H9 (cell line): Measurements from ENCODE around the gene PLCB1. TPM values are rescaled to one million over a fixed set of nuclear protein-coding genes. Genes with fewer than 3 reads are reported as not detected.

Experiments
- DNase-seq: peaks from one replicate; pipeline ENCODE4 v3.0.0-alpha.2; 2017
- H2AFZ ChIP-seq: one replicate; pipeline ENCODE4 v1.6.1; 2013; ENCODE audit warnings: mild to moderate bottlenecking, low read length, control low read depth, moderate library complexity
- H2AK5ac ChIP-seq: 2 replicates; pipeline ENCODE4 v1.6.1; 2013; ENCODE audit warnings: low read length, control low read depth, mixed read lengths; ENCODE audit not compliant: insufficient read length
- H2BK120ac ChIP-seq: one replicate; pipeline ENCODE4 v1.6.1; 2013; ENCODE audit warnings: low read depth, mild to moderate bottlenecking, low read length, control low read depth, inconsistent platforms; ENCODE audit not compliant: poor library complexity, severe bottlenecking
- H2BK12ac ChIP-seq: 2 replicates; pipeline ENCODE4 v1.6.1; 2013; ENCODE audit warnings: low read length, control low read depth, mixed read lengths, low read depth; ENCODE audit not compliant: insufficient read length
- H2BK15ac ChIP-seq: 2 replicates; pipeline ENCODE4 v1.6.1; 2013; ENCODE audit warnings: low read depth, low read length, control low read depth
- H2BK20ac ChIP-seq: one replicate; pipeline ENCODE4 v1.6.1; 2013; ENCODE audit warnings: low read depth, mild to moderate bottlenecking, low read length, control low read depth, inconsistent platforms; ENCODE audit not compliant: poor library complexity, severe bottlenecking
- H2BK5ac ChIP-seq: 2 replicates; pipeline ENCODE4 v1.6.1; 2013; ENCODE audit warnings: low read length, control low read depth, mixed read lengths; ENCODE audit not compliant: insufficient read length
- H3K14ac ChIP-seq: 2 replicates; pipeline ENCODE4 v1.6.1; 2013; ENCODE audit warnings: low read length, control low read depth; ENCODE audit not compliant: insufficient read depth
- H3K18ac ChIP-seq: 2 replicates; pipeline ENCODE4 v1.6.1; 2013; ENCODE audit warnings: low read depth, mild to moderate bottlenecking, mixed read lengths, low read length, control low read depth; ENCODE audit not compliant: insufficient read length
- H3K23ac ChIP-seq: 2 replicates; pipeline ENCODE4 v1.6.1; 2013; ENCODE audit warnings: low read length, control low read depth, mixed read lengths, low read depth; ENCODE audit not compliant: insufficient read length
- H3K23me2 ChIP-seq: 2 replicates; pipeline ENCODE4 v1.6.1; 2013; ENCODE audit warnings: low read depth, mild to moderate bottlenecking, mixed read lengths, low read length, control low read depth; ENCODE audit not compliant: insufficient read length, poor library complexity, severe bottlenecking
- H3K27ac ChIP-seq: 2 replicates; pipeline ENCODE4 v1.5.1; 2013; ENCODE audit warnings: low read length, control low read depth, mixed read lengths, low read depth; ENCODE audit not compliant: insufficient read length
- H3K27me3 ChIP-seq: 2 replicates; pipeline ENCODE4 v1.6.1; 2013; ENCODE audit warnings: low read length, control low read depth, inconsistent platforms; ENCODE audit not compliant: insufficient read depth
- H3K4ac ChIP-seq: 2 replicates; pipeline ENCODE4 v1.6.1; 2013; ENCODE audit warnings: low read depth, mild to moderate bottlenecking, control low read depth, inconsistent platforms, low read length, moderate library complexity
- H3K4me1 ChIP-seq: 2 replicates; pipeline ENCODE4 v1.6.1; 2013; ENCODE audit warnings: low read length, control low read depth, inconsistent platforms; ENCODE audit not compliant: insufficient read depth
- H3K4me2 ChIP-seq: 2 replicates; pipeline ENCODE4 v1.6.1; 2013; ENCODE audit warnings: low read length, control low read depth, mixed read lengths; ENCODE audit not compliant: insufficient read length, insufficient read depth
- H3K56ac ChIP-seq: 2 replicates; pipeline ENCODE4 v1.6.1; 2013; ENCODE audit warnings: low read depth, mild to moderate bottlenecking, mixed read lengths, low read length, control low read depth; ENCODE audit not compliant: insufficient read length
- H3K79me1 ChIP-seq: 2 replicates; pipeline ENCODE4 v1.6.1; 2013; ENCODE audit warnings: low read depth, mild to moderate bottlenecking, moderate library complexity, low read length, control low read depth, inconsistent platforms; ENCODE audit not compliant: insufficient read depth, poor library complexity, severe bottlenecking
- H3K79me2 ChIP-seq: 2 replicates; pipeline ENCODE4 v1.6.1; 2013; ENCODE audit warnings: low read length, control low read depth, inconsistent platforms; ENCODE audit not compliant: insufficient read depth
- H3K9ac ChIP-seq: 2 replicates; pipeline ENCODE4 v1.6.1; 2013; ENCODE audit warnings: low read length, control low read depth, mixed read lengths; ENCODE audit not compliant: insufficient read length; ENCODE audit errors: extremely low read depth
- H3K9me3 ChIP-seq: one replicate; pipeline ENCODE4 v1.6.1; 2013; ENCODE audit warnings: low read depth, low read length, inconsistent platforms; ENCODE audit not compliant: control insufficient read depth
- H3T11ph ChIP-seq: one replicate; pipeline ENCODE4 v1.6.1; 2013; ENCODE audit warnings: mild to moderate bottlenecking, low read length, control low read depth, inconsistent platforms
- H4K20me1 ChIP-seq: one replicate; pipeline ENCODE4 v1.6.1; 2013; ENCODE audit not compliant: control insufficient read depth, insufficient read length, insufficient read depth
- H4K5ac ChIP-seq: 2 replicates; pipeline ENCODE4 v1.6.1; 2013; ENCODE audit warnings: low read depth, mild to moderate bottlenecking, mixed read lengths, low read length, control low read depth; ENCODE audit not compliant: insufficient read length
- H4K8ac ChIP-seq: replicated peaks from 2 replicates; pipeline ENCODE4 v1.6.1; 2013; ENCODE audit warnings: low read length, control low read depth, mixed read lengths, low read depth; ENCODE audit not compliant: insufficient read length
- H4K91ac ChIP-seq: 2 replicates; pipeline ENCODE4 v1.6.1; 2013; ENCODE audit warnings: low read depth, mild to moderate bottlenecking, moderate library complexity, mixed read lengths, low read length, control low read depth; ENCODE audit not compliant: insufficient read length
- H3K27ac Mint-ChIP-seq, 3 experiments: 2 replicates in 2 of 3; 3 replicates in 1 of 3; pipeline ENCODE4 v1.8.0; 2020 to 2021; ENCODE audit warnings: mixed read lengths in 3 of 3, mild to moderate bottlenecking in 1 of 3, moderate library complexity in 1 of 3
- H3K27me3 Mint-ChIP-seq: 2 replicates; pipeline ENCODE4 v1.8.0; 2021; ENCODE audit warnings: low read depth, mild to moderate bottlenecking, moderate library complexity, mixed read lengths
- H3K36me3 Mint-ChIP-seq, 3 experiments: 2 replicates in 2 of 3; 3 replicates in 1 of 3; pipeline ENCODE4 v1.8.0; 2020 to 2021; ENCODE audit warnings: low read depth in 3 of 3, mixed read lengths in 3 of 3; ENCODE audit not compliant: insufficient read depth in 1 of 3
- H3K4me1 Mint-ChIP-seq, 2 experiments: 2 replicates each; pipeline ENCODE4 v1.8.0; 2020; ENCODE audit warnings: mixed read lengths in 2 of 2
- H3K4me3 Mint-ChIP-seq, 2 experiments: 2 replicates in 1 of 2; 3 replicates in 1 of 2; pipeline ENCODE4 v1.8.0; 2020 to 2021; ENCODE audit warnings: mild to moderate bottlenecking in 2 of 2, mixed read lengths in 2 of 2, moderate library complexity in 1 of 2
- H3K9me3 Mint-ChIP-seq, 2 experiments: 2 replicates in 1 of 2; 3 replicates in 1 of 2; pipeline ENCODE4 v1.8.0; 2020; ENCODE audit warnings: mild to moderate bottlenecking in 2 of 2, mixed read lengths in 2 of 2, moderate library complexity in 1 of 2
- CTCF ChIP-seq: fragments of 200-600 bp; sonication (generic); conservative IDR thresholded peaks from 3 replicates; pipeline ENCODE4 v1.8.0; 2021; ENCODE audit warnings: antibody characterized with exemption, mild to moderate bottlenecking
- WGBS: extraction: QIAGEN DNeasy Blood & Tissue Kit; methylation state at CpG from one replicate; pipeline ENCODE4 v1.1.7; 2013; ENCODE audit warnings: missing lambda C conversion rate, low lambda C conversion rate, mixed read lengths; ENCODE audit not compliant: insufficient read length; ENCODE audit errors: extremely low coverage; 5-methylcytosine and 5-hydroxymethylcytosine counted together
- total RNA-seq: library from RNA; stranded (reverse); gene quantifications from 2 replicates; pipeline ENCODE4 v1.2.1, GENCODE V29; 2021

The PLCB1 gene
- total RNA-seq, 1 experiment from 2014 or later, result 11.5 TPM

- Histone ChIP-seq H3K23ac (no peak overlapping the region), H4K20me1 (no peaks in the 10 kb centered on the region), H3K79me2 (no peaks in the 10 kb centered on the region), H2BK120ac (no peak overlapping the region), H2BK12ac (no peak overlapping the region), H3K4me2 (no peak overlapping the region), H3K18ac (no peak overlapping the region), H3K9ac (no peak overlapping the region), H2AK5ac (no peak overlapping the region), H3K4me1 (no peaks in the 10 kb centered on the region; the same call in 1 of the 2 replicates), H2AFZ (no peak overlapping the region), H2BK20ac (no peak overlapping the region), H4K91ac (no peak overlapping the region), H3T11ph (no peak overlapping the region), H3K23me2 (no peaks in the 10 kb centered on the region), H3K27ac (no peak overlapping the region), H2BK5ac (no peak overlapping the region), H3K14ac (no peak overlapping the region), H4K8ac (no peak overlapping the region), H4K5ac (no peak overlapping the region), H3K9me3 (no peaks in the 10 kb centered on the region), H3K79me1 (no peaks in the 10 kb centered on the region), H3K56ac (no peak overlapping the region), H3K4ac (no peak overlapping the region), H2BK15ac (no peak overlapping the region), H3K27me3 (no peaks in the 10 kb centered on the region)
- no peak for TF ChIP-seq CTCF
- WGBS, result no CpG with 5 or more reads among the region's 2 CpGs
- no peak for DNase-seq
- no peaks in the 10 kb centered on the region for H3K27me3 Mint-ChIP-seq
- peaks cover 8% of the 10 kb centered on the region in 2 experiments for H3K4me1 Mint-ChIP-seq
- H3K4me3 Mint-ChIP-seq, result no peak overlapping the region
- H3K36me3 Mint-ChIP-seq, result no peaks in the 10 kb centered on the region
- no peaks in the 10 kb centered on the region for H3K9me3 Mint-ChIP-seq
- H3K27ac Mint-ChIP-seq, result no peak overlapping the region
Measured at GRCh38 chr20:8353512-8353911, 221.4 kb downstream of the PLCB1 start.
